HS-5 (cell line): ENCODE results near the gene STOX2.

Source experiments
- DNase-seq: peaks from one replicate; pipeline ENCODE4 v3.0.0-alpha.2; 2012; ENCODE audit warnings: low read depth

Gene STOX2

GRCh38 chr4:184067931-184068554 is 162.9 kb downstream of the STOX2 start:
- no peak for DNase-seq
